Measurements from ENCODE around the gene CASP5. TPM values are rescaled to one million over a fixed set of nuclear protein-coding genes. Genes with fewer than 3 reads are reported as not detected.

The CASP5 gene
- polyA plus RNA-seq, 2 of the 4 experiments (the other 2 are of a cell fraction) = not detected

DNA sequence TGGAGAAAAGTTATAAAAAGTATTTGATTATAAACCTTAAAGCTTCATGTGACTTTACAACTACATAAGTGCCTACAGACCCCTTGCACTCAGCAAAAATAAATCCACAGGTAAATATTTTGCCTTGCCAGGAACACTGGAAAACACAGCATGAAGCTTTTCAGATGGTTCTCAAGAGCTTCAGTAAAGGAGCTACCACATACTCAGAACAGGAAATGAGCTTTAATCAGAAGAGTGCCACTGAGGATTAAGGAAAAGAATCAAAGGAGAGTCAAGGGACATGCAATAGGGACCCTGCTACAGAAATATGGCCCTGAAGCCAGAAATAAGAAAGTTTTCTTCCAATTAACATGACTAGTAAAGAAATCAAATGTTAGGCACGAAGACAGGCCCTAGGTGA, 10.8 kb upstream of the CASP5 start:
- no peak for FAIRE-seq
- CTCF ChIA-PET = no interaction called here
- no peaks in the 10 kb centered on the region for H3K4me1 ChIP-seq
- WGBS (ENCODE audit: missing lambda C conversion rate) = 0% methylated on average over 1 of the region's 1 CpG
- POLR2A ChIA-PET = no interaction called here
- ATAC-seq = no peak
- DNase-seq (ENCODE audit: low read depth in 1 of 2, low spot score in 1 of 2) = no peak
- no peak overlapping the region for H3K27ac ChIP-seq
- H3K4me2 ChIP-seq = no peak overlapping the region
- H3K9me3 ChIP-seq = no peaks in the 10 kb centered on the region; the same call in 2 of the 3 replicates
- no peak for TF ChIP-seq FOSB (CRISPR knock-in tag; IDR thresholded peaks at IDR 0.05)
- no peak for TF ChIP-seq ESRRA (IDR thresholded peaks at IDR 0.05; ENCODE audit: borderline replicate concordance, low read length)
- no peak for TF ChIP-seq RCOR1 (IDR thresholded peaks at IDR 0.05; ENCODE audit: low read depth, low read length)
- TF ChIP-seq, protein P1, sequence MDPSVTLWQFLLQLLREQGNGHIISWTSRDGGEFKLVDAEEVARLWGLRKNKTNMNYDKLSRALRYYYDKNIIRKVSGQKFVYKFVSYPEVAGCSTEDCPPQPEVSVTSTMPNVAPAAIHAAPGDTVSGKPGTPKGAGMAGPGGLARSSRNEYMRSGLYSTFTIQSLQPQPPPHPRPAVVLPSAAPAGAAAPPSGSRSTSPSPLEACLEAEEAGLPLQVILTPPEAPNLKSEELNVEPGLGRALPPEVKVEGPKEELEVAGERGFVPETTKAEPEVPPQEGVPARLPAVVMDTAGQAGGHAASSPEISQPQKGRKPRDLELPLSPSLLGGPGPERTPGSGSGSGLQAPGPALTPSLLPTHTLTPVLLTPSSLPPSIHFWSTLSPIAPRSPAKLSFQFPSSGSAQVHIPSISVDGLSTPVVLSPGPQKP (IDR thresholded peaks at IDR 0.05; ENCODE audit: low read depth, low read length) = no peak
- TF ChIP-seq JUNB (IDR thresholded peaks at IDR 0.05) = no peak
- no peak for TF ChIP-seq GATA3 (IDR thresholded peaks at IDR 0.05; ENCODE audit: borderline replicate concordance)
- TF ChIP-seq EHF (CRISPR knock-in tag; IDR thresholded peaks at IDR 0.05) = no peak
- TF ChIP-seq ZC3H11A (IDR thresholded peaks at IDR 0.05) = no peak
- no peak for TF ChIP-seq CBX8 (IDR thresholded peaks at IDR 0.05)
- TF ChIP-seq RNF2 (IDR thresholded peaks at IDR 0.05; ENCODE audit: borderline replicate concordance, low read depth) = no peak
- TF ChIP-seq CBX2 (IDR thresholded peaks at IDR 0.05; ENCODE audit: borderline replicate concordance, low read depth) = no peak
- TF ChIP-seq, protein P2, sequence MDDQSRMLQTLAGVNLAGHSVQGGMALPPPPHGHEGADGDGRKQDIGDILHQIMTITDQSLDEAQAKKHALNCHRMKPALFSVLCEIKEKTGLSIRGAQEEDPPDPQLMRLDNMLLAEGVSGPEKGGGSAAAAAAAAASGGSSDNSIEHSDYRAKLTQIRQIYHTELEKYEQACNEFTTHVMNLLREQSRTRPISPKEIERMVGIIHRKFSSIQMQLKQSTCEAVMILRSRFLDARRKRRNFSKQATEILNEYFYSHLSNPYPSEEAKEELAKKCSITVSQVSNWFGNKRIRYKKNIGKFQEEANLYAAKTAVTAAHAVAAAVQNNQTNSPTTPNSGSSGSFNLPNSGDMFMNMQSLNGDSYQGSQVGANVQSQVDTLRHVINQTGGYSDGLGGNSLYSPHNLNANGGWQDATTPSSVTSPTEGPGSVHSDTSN (IDR thresholded peaks at IDR 0.05) = no peak
- TF ChIP-seq, protein P3, sequence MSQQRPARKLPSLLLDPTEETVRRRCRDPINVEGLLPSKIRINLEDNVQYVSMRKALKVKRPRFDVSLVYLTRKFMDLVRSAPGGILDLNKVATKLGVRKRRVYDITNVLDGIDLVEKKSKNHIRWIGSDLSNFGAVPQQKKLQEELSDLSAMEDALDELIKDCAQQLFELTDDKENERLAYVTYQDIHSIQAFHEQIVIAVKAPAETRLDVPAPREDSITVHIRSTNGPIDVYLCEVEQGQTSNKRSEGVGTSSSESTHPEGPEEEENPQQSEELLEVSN (IDR thresholded peaks at IDR 0.05; ENCODE audit: borderline replicate concordance, low read depth) = no peak
- TF ChIP-seq EP300 (IDR thresholded peaks at IDR 0.05) = no peak
- no peak for TF ChIP-seq RFX5 (IDR thresholded peaks at IDR 0.05)
- TF ChIP-seq POLR2AphosphoS2 (conservative IDR thresholded peaks at IDR 0.05; ENCODE audit: low read length) = no peak
- no peak for TF ChIP-seq HEYL (CRISPR knock-in tag; IDR thresholded peaks at IDR 0.05)
- TF ChIP-seq KDM5A (IDR thresholded peaks at IDR 0.05) = no peak
- H3K4me3 ChIP-seq = no peak overlapping the region

DNA sequence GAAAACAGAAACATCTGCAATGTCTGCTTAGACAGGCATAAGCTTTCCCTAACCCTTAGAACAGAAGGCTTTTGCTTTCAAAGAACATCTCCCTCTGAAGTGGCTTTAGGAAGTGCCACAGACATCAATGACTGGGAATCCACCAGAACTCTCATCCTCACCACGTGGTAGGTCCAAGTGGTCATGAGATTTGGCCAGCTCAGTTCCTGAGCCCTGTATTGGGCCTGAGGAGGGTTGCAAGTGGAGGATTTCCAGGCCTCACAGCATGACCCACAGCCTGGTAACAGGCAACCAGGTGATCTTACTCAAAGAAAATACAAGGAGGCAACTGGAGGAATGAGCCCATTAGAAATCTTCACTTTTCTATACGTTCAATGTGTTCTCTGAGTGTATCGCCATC, 10.4 kb upstream of the CASP5 start:
- WGBS (ENCODE audit: missing lambda C conversion rate) = 50% methylated on average over 3 of the region's 3 CpGs
- H3K4me3 ChIP-seq = no peak overlapping the region
- no peak for TF ChIP-seq GATA3 (IDR thresholded peaks at IDR 0.05; ENCODE audit: borderline replicate concordance)
- TF ChIP-seq KDM1A (IDR thresholded peaks at IDR 0.05; ENCODE audit: low read depth) = no peak
- no peak for TF ChIP-seq NFE2L2 (conservative IDR thresholded peaks at IDR 0.05; ENCODE audit: low read length)
- TF ChIP-seq TP53 (CRISPR knock-in tag; IDR thresholded peaks at IDR 0.05) = no peak
- TF ChIP-seq, protein P4, sequence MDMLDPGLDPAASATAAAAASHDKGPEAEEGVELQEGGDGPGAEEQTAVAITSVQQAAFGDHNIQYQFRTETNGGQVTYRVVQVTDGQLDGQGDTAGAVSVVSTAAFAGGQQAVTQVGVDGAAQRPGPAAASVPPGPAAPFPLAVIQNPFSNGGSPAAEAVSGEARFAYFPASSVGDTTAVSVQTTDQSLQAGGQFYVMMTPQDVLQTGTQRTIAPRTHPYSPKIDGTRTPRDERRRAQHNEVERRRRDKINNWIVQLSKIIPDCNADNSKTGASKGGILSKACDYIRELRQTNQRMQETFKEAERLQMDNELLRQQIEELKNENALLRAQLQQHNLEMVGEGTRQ (IDR thresholded peaks at IDR 0.05) = no peak
- no peak for TF ChIP-seq POLR2AphosphoS2 (conservative IDR thresholded peaks at IDR 0.05; ENCODE audit: low read length)
- no peak for TF ChIP-seq ZNF302 (CRISPR knock-in tag; IDR thresholded peaks at IDR 0.05)
- no peak for TF ChIP-seq RNF2 (IDR thresholded peaks at IDR 0.05; ENCODE audit: borderline replicate concordance, low read depth)
- no peak for TF ChIP-seq MAZ (IDR thresholded peaks at IDR 0.05; ENCODE audit: borderline replicate concordance, low read depth, low read length)
- TF ChIP-seq, protein P2 (IDR thresholded peaks at IDR 0.05) = no peak
- TF ChIP-seq PHF8 (IDR thresholded peaks at IDR 0.05; ENCODE audit: borderline replicate concordance, low read depth) = no peak
- no peak for TF ChIP-seq EP300 (IDR thresholded peaks at IDR 0.05)
- no peak for TF ChIP-seq FOSL2 (IDR thresholded peaks at IDR 0.05)
- TF ChIP-seq FOSL2 (CRISPR knock-in tag; IDR thresholded peaks at IDR 0.05) = no peak
- ChIA-PET CTCF (no interaction called here), POLR2A (no interaction called here)
- ATAC-seq (no peak), FAIRE-seq (no peak), DNase-seq (ENCODE audit: low read depth in 1 of 2, low spot score in 1 of 2) (no peak)
- no peak overlapping the region for H3K27ac ChIP-seq
- no peaks in the 10 kb centered on the region for H3K4me1 ChIP-seq
- H3K4me2 ChIP-seq = no peak overlapping the region
- no peaks in the 10 kb centered on the region; the same call in 2 of the 3 replicates for H3K9me3 ChIP-seq

Measured in A549 (cell line).